ENCODE measurements around the gene NCOA3. TPM values are rescaled to one million over a fixed set of nuclear protein-coding genes. Genes with fewer than 3 reads are reported as not detected.

Gene NCOA3
- total RNA-seq, 1 donor from 2014 or later = 35.1 TPM

DNA sequence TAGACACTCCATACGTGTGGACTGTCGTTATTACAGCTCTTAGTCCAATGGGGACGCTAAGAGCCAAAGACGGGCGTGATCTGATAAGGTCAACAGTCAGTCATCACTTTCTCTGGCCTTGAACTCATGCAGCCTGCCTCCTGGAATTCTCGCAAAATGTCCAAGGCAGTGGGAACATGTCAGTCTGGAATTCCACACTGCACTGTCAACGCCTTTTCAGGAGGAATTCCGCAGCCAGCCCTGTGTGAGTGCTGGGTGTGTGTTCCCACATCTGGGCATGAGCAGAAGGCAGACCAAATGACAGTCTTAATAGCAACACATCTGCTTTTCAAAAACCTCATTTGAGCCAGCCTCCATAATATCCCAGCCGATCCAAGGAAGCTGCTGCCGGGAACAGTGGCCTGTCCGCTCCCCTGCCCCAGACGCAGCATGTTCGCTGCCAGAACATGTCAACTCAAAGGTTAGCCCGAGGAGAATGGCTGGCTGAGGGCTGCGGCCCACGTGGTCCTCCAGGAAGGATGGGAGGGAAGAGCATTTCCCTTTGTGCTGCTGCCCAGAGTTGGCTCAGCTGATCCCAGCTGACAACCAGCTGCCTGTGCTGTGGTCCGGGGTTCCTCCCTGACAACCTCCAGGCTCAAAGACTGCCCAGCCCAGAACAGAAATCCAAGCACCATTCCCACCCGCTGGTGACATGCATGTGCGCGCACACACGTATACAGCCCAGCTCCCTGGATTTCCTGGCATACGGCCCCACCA, 180.5 kb downstream of the NCOA3 start:
- DNase-seq = peak; percentile 80

DNA sequence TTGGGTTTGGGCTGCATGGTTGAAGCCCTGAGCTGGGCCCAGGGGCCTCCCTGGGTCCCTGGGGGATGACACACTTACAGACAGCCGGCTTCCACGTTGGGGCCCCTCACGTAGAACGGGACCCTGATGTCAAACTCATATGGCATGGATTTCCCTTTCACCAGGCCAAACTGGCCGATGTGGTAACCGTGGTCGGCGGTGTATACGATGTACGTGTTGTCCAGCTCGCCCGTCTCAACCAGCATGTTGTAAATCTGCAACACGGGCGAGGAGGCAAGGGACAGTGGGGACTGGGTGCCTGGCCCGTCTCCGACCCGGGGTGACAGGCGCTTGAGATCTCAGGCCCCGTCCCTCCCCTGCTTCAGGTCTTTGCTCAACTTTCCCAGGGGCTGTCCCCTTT, 181.2 kb downstream of the NCOA3 start:
- DNase-seq = no peak

GRCh38 chr20:47684306-47685080, 182.8 kb downstream of the NCOA3 start:
- DNase-seq = no peak

DNA sequence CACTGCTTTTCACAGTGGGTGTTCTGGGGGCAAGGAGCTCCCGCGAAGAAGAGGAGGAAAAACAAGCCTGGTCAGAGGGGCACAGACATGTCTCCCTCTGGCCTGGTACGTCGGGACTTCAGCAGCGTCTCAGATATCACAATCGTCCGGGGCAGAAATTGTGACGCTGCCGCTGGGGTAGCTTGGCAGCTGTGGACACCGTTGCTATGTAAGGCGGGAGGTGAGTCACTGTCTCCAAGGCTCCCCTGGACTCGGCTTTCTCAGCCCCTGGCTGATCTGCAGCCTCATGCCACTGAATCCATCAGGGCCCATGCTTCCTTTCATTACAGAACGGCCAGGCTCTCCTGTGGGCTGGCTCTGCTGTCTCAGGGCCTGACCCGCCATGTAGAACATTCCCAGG, 184.9 kb downstream of the NCOA3 start:
- peak; percentile 19 for DNase-seq

GRCh38 chr20:47687095-47687987, 185.7 kb downstream of the NCOA3 start:
- DNase-seq = no peak

- DNase-seq = no peak
These were observed 187.0 kb downstream of the NCOA3 start for GRCh38 chr20:47688385-47689381.

- no peak for DNase-seq
These were observed 188.0 kb downstream of the NCOA3 start for GRCh38 chr20:47689731-47690130.

DNA sequence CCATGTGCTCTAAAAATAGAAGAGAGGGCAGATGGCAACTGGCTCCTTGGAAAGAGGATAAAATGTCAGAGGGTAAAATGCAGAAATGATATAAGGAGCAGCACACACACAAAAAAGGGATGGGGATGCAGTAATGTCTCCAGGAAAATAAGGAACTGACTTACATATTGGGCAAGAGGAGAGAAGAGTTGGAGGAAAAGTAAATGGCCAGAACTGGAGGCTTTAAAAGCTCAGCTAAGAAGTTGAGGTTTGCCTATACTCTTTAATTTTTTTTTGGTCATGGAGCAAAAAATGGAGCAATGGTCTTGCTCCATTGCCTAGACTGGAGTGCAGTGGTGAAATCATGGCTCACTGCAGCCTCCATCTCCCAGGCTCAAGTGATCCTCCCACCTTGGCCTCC, 189.9 kb downstream of the NCOA3 start:
- DNase-seq = no peak

- DNase-seq = no peak
These were observed 192.5 kb downstream of the NCOA3 start for GRCh38 chr20:47694021-47694818.

DNA sequence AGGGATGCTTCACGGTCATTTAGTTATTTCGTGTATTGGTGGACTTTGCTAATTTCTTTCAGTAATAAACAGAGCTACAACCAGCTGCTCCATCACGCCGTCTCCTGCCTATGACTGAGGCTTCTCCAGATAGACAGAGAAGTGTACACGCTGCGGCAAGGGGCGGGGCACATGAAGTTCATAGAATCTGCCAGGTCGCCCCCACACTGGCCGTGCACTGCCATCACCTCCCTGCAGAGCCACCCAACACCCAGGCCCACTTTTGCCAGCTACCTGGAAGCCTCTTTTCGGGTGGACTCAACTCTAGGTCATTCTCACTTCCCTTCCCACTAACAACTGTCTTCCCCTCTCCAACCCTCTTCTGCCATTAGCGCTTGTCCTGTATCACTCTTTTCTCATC, 195.2 kb downstream of the NCOA3 start:
- DNase-seq = no peak

DNA sequence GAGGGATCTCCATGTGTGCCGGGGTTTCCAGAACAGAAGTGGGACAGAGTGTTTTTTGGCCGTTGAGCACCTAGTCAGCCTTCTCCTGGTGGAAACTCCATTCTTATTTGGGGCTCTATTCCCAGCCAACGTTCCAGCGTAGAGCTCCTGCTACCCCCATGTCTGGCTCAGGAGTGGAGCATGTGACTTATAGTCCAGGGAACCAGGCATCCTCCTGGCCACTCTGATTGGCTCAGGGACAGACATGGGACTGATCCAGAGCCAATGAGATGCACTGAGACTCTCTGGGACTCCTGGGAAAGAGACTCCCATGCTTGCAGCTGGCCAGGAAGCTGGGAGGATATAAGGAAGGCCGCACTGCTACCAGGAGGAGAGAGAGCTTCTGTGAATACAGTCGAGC, 196.5 kb downstream of the NCOA3 start:
- no peak for DNase-seq

DNA sequence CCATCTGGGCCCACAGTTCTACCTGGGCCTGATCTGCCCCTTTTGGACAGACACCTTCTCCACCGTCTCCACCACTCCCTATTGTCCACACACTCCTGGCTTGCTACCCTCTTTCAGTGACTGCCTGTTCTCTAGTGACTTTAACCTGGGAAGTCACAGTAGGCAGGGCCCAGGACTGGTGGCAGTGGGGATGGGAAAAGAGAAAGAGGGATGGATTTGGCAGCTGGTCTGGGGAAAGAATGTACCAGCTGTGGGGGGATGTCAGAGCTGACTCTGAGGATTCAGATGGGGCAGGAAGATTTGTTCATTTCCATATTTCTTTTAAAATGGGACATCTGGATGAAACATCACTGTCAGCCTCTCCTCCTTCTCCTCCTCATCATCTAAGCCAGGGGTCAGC, 198.1 kb downstream of the NCOA3 start:
- DNase-seq = no peak

DNA sequence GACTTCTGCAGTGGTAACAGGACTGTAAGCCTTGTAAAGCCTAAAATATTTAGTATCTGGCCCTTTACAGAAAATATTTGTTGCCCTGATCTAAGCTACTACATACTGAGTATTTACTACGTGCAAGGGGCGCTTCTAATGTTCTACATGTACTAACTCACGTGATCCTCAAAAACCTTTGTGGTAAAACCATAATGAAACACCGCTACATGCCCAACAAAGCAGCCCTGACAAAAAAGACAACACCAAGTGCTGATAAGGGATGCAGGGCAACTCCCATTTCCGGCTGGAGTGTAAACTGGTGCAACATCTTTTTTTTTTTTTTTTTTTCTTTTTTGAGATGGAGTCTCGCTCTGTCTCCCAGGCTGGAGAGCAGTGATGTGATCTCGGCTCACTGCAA, 198.6 kb downstream of the NCOA3 start:
- DNase-seq = no peak

- no peak for DNase-seq
These were observed 199.9 kb downstream of the NCOA3 start for GRCh38 chr20:47701612-47702011.

DNA sequence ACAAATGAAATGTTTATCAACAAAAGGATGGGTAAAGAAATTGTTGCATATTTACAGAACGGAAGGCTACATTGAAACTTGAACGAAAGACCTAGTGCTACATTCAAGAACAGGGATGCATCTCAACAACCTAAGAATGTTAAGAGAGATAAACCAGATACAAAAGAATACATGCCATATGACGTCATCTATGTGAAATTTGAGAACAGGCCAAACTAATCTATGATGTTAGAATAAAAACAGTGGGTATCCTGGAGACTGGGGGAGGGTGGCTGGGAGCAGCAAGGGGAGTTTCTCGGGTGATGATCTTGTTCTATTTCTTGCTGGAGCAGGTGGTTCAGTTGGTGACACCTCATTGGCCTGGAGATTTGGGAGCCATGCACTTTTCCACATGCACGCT, 202.1 kb downstream of the NCOA3 start:
- peak; percentile 34 for DNase-seq

DNA sequence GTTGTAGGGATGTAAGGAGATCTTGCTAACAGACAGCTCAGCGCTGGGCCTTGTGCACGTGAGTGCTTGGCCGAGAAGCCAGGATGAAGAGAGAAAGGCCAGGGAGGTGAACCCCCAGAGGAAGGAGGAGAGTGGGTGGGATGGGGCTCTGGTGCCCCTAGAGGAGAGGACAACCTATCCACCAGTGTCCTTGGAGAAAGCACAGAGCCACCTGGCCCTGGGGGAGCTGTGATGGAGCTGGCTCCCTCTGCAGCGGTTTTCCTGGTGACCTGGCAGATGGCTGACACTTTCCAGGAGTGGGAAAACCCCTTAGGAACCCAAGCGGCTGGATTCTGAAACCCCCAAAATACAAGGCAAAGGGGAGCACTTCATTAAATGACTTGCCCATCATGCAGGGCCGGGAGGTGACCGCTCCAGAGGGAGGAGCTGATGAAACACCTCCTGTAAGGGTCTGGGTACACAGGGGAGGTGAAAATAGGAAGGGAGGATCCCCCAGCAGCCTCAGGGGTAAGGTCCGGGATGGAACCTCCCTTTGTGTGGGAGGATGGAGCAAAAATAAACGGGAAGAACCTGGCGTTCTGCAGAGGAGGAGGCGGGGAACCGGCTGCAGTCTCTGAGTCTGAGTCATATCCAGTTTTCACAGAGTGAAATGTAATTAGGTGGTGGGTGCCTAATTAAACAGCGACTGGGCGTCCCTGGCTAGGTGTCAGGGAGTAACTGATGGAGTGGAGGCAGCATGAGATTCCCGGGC, 203.2 kb downstream of the NCOA3 start:
- peak; percentile 65 for DNase-seq

DNA sequence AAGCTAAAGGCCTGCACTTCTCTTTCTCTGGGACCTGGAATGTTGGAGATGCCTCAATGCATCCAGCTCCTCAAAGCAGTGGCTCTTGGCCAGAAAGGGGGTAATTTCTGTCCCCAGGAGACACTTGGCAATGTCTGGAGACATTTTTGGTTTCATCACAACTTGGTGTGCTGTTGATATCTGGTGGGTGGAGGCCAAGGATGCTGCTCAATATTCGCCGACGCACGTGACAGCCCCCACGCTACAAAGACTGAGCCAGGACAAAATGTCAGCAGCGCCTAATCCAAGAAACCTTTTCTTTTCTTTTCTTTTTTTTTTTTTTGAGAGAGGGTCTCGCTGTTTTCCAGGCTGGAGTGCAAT, 203.8 kb downstream of the NCOA3 start:
- no peak for DNase-seq

DNA sequence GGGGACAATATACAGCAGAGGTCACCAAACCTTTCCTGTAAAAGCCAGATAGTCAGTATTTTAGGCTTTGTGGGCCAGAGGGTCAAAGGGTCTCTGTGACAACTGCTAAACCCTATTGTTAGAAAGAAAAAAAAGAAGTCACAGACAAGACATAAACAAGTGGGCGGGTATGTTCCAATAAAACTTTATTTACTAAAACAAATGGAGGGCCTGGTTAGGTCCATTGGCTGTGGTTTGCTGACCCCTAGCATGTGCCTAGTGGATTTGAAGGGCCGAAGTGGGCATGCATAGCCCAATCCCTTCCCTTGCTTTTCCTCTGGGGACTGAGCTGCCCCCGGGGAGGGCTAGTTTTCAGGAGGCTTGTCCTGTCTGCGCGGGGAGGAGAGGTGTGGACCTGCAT, 204.7 kb downstream of the NCOA3 start:
- no peak for DNase-seq
